Subcutaneous adipose tissue (tissue), 4 donors: ENCODE data around the gene LURAP1L. TPM values are rescaled to one million over a fixed set of nuclear protein-coding genes. Genes with fewer than 3 reads are reported as not detected.

ENCODE experiments used
- total RNA-seq, 4 donors: library from RNA; depleted of rRNA; stranded (reverse); fragments of >200 nt; gene quantifications; one replicate each; pipeline ENCODE4 v1.1.0, GENCODE V29; 2016
- TF ChIP-seq, protein P1 (sequence below): fragments of 450-650 bp; IDR thresholded peaks from one replicate; pipeline ENCODE4 v1.5.1; 2016; ENCODE audit warnings: low read depth, mild to moderate bottlenecking, control low read depth, antibody characterized with exemption, moderate library complexity

The LURAP1L gene
- total RNA-seq, 4 donors from 2014 or later, result 12.6 to 22.0 (median 16.7) TPM

DNA sequence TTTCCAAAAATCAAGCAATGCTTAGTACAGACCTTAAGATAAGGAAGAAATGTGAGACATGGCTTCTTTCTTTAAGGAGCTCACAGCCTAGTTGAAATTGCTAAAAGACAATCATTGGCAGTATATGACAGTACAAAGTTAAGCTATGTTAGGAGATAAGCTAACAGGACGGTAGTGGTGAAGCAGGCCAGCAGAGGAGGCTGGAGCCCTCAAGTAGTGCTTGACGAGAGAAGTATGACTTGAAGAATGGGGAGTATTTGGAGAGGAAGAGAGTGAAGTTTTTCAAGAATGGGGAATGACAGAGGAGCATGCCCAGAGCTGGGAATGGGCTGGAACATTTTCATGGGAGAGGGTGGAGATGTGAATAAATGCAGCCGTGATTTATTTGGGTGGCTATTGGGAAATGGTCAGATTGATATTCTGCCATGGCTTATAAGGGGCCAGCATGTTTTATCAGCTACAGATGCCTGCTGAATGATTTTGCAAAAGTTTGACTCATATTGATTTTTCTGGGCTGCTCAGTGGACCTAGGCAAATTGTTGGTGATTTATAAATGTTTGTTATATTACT, 43.7 kb downstream of the LURAP1L start:
- TF ChIP-seq, protein P1, sequence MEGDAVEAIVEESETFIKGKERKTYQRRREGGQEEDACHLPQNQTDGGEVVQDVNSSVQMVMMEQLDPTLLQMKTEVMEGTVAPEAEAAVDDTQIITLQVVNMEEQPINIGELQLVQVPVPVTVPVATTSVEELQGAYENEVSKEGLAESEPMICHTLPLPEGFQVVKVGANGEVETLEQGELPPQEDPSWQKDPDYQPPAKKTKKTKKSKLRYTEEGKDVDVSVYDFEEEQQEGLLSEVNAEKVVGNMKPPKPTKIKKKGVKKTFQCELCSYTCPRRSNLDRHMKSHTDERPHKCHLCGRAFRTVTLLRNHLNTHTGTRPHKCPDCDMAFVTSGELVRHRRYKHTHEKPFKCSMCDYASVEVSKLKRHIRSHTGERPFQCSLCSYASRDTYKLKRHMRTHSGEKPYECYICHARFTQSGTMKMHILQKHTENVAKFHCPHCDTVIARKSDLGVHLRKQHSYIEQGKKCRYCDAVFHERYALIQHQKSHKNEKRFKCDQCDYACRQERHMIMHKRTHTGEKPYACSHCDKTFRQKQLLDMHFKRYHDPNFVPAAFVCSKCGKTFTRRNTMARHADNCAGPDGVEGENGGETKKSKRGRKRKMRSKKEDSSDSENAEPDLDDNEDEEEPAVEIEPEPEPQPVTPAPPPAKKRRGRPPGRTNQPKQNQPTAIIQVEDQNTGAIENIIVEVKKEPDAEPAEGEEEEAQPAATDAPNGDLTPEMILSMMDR, result no peak

- TF ChIP-seq, protein P1, result no peak
Measured at GRCh38 chr9:12819436-12820185, 44.8 kb downstream of the LURAP1L start.

- TF ChIP-seq, protein P1, result no peak
Measured at GRCh38 chr9:12822111-12822510, 47.3 kb downstream of the LURAP1L start.

DNA sequence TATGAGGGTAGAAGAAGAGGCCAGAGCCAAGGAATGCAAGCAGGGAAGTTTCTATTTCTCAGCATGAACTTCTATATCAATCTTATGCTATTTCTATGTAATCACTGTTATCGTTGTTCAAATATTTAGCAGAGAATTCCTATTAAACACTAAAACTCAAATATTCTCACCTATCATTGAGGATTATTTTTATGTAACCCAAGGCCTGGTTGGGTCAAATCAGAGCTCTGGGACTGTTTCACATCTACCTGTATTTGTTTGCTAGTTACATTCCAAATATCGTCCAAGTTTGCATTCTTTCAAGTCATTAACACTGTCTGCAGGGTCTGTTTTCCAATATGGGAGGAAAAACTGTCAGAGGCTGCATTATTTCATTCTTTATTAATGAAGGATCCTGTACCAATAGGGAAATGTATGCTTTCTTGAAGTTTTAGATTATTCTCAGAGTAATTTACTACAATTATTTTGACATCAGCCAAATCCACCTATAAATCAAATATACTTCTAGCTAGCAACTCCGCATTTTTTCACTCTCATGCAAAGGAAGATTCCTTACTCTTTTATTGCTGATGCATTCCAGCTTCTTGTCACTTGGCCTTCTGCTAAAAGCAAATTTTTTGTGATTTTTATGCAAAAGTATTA, 52.2 kb downstream of the LURAP1L start:
- TF ChIP-seq, protein P1, result no peak

GRCh38 chr9:12833701-12834100, 58.9 kb downstream of the LURAP1L start:
- TF ChIP-seq, protein P1, result no peak

- TF ChIP-seq, protein P1, result no peak
Measured at GRCh38 chr9:12838546-12838945, 63.7 kb downstream of the LURAP1L start.

- TF ChIP-seq, protein P1, result no peak
Measured at GRCh38 chr9:12843735-12844134, 68.9 kb downstream of the LURAP1L start.
